ENCODE results near the gene PPARA.
"Not testable (repeated sequence)": the region's sequence is repeated elsewhere in the genome, so short reads cannot be mapped to it uniquely, and the experiment has no call there.

DNA sequence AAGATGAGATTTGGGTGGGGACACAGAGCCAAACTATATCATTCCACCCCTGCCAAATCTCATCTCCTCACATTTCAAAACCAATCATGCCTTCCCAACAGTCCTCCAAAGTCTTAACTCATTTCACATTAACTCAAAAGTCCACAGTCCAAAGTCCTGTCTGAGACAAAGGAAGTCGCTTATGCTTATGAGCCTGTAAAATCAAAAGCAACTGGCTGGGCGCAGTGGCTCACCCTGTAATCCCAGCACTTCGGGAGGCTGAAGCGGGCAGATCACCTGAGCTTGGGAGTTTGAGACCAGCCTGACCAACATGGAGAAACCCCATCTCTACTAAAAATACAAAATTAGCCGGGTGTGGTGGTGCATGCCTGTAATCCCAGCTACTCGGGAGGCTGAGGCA, 114.2 kb downstream of the PPARA start:
- TF ChIP-seq SMC3, RFX5 (IDR thresholded peaks at IDR 0.05; ENCODE audit: low read depth, low read length): not testable (repeated sequence)
- TF ChIP-seq, protein P1, sequence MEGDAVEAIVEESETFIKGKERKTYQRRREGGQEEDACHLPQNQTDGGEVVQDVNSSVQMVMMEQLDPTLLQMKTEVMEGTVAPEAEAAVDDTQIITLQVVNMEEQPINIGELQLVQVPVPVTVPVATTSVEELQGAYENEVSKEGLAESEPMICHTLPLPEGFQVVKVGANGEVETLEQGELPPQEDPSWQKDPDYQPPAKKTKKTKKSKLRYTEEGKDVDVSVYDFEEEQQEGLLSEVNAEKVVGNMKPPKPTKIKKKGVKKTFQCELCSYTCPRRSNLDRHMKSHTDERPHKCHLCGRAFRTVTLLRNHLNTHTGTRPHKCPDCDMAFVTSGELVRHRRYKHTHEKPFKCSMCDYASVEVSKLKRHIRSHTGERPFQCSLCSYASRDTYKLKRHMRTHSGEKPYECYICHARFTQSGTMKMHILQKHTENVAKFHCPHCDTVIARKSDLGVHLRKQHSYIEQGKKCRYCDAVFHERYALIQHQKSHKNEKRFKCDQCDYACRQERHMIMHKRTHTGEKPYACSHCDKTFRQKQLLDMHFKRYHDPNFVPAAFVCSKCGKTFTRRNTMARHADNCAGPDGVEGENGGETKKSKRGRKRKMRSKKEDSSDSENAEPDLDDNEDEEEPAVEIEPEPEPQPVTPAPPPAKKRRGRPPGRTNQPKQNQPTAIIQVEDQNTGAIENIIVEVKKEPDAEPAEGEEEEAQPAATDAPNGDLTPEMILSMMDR (conservative IDR thresholded peaks at IDR 0.05; ENCODE audit: low read depth, low read length) = not testable (repeated sequence)

Measured in IMR-90 (cell line).